H54 (cell line): ENCODE measurements around the gene PRR22.
"Not testable (repeated sequence)": the region's sequence is repeated elsewhere in the genome, so short reads cannot be mapped to it uniquely, and the experiment has no call there.

Source experiments
- DNase-seq: peaks from one replicate; pipeline ENCODE4 v3.0.0; 2011; ENCODE audit warnings: low spot score, mixed read lengths; ENCODE audit not compliant: insufficient read length
- FAIRE-seq: peaks from 3 replicates; lab custom pipeline; 2011; peaks lifted over from hg19 to GRCh38; lab: Jason Lieb, UNC
- POLR2A ChIP-seq: IDR thresholded peaks from 2 replicates; pipeline ENCODE4 v1.6.1; 2011; ENCODE audit warnings: low read depth, mild to moderate bottlenecking, low read length

Gene PRR22

DNA sequence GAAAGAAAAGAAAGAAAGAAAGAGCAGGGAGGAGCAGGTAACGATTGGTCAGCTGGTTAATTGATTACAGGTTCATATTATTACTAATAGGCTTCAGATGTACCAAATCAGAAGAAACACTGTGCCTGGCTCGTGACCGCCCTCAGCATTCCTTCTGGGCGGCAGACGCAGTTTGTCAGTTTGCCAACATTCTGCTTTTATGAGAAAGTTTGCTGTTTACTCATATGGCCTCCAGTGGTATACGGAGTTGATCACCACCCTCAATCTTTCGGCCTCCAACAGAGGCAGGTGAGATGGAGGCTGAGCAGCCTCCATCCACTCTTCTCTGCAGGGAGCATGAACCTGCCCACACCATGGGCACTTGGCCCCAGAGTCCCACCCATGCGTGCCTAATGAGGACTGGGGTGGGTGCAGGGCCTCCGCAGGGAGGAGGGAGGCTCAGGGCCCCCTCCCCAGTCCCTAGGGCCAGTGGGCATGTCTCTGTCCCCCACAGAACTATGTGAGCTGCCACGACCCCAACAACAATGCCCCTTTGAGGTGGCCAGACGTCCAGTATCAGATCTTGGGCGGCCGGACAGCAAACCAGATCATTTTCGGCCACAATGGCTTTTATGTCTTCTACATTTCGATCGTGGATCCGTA lies 8.8 kb downstream of the PRR22 start:
- no peak for DNase-seq
- FAIRE-seq, result no peak
- no peak for TF ChIP-seq POLR2A

DNA sequence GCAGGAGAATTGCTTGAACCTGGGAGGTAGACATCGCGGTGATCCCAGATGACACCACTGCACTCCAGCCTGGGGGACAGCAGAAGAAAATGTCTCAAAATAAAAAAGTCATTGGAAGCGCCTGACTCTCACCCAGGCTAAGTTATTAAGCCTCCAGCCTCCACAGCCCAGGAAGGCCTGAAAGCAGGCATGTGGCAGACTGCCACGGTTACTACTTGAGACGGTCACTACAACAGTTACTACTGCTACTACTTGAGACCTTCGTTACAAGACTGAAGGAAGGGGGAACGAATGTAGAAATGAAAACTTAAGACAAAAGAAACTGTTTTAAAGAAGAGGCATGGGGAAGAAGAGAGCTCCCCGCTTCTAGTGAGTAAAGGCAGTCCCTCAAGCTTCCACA lies 9.6 kb downstream of the PRR22 start:
- FAIRE-seq, result no peak
- TF ChIP-seq POLR2A, result no peak

DNA sequence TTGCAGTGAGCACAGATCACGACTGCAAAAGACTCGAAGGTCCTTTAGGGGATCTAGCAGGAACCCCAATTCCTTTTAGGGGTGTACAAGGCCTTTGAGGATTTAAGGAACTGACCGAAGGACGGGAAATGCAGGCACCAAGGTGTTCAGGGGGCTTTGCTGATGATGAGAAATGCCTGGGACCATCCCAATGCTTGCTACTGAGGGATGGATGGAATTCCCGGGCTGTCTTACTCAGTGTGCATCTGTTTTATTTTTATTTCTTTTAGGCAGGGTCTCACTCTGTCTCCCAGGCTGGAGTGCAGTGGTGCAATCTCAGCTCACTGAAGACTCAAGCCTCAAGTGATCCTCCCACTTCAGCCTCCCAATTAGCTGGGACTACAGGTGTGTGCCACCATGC lies 11.3 kb downstream of the PRR22 start:
- no peak for DNase-seq
- TF ChIP-seq POLR2A, result no peak
- no peak for FAIRE-seq

More for the DNA sequence above, 9.6 kb downstream of the PRR22 start:
- no peak for DNase-seq

GRCh38 chr19:5772416-5772815 lies 12.1 kb downstream of the PRR22 start:
- no peak for DNase-seq
- no peak for FAIRE-seq
- no peak for TF ChIP-seq POLR2A

- DNase-seq, result no peak
- TF ChIP-seq POLR2A, result no peak
- no peak for FAIRE-seq
Measured at GRCh38 chr19:5767949-5768348, 16.6 kb downstream of the PRR22 start.

DNA sequence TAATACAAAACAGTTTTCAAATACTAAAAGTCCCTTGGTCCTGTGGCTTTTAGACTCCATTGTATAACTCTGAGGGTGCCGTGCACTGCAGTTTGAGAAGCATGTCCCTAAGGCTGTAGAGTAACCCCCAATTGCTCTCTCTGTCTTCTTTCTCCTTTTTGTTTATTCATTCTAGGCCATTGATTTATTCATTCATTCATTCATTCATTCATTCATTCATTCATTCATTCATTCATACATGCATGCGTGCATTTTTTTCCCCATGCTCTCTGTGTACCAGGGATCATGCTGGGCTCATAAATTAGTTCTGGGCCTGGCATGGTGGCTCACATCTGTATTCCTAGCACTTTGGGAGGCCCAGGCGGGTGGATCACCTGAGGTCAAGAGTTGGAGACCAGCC lies 19.3 kb downstream of the PRR22 start:
- TF ChIP-seq POLR2A, result no peak
- no peak for DNase-seq
- FAIRE-seq, result no peak

GRCh38 chr19:5762608-5763217 lies 21.8 kb downstream of the PRR22 start:
- no peak for FAIRE-seq
- TF ChIP-seq POLR2A, result no peak
- no peak for DNase-seq

- DNase-seq (no peak), FAIRE-seq (no peak)
- no peak for TF ChIP-seq POLR2A
Measured at GRCh38 chr19:5753743-5754142, 30.8 kb downstream of the PRR22 start.

DNA sequence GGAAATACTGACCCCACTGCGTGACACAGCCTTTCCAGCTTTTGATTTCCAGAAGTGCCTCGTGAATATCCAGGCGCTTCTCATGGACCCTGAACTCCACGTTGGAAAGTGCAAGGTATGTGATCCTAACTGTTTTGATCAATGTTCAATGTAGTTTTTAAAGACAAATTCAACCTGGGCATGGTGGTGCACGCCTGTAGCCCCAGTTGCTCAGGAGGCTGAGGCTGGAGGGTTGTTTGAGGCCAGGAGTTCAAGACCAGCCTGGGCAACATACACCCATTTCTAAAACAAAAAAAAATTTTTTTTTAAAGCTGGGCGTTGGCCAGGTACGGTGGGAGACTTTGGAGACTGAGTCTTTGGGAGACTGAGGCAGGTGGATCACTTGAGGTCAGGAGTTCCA lies 32.8 kb downstream of the PRR22 start:
- no peak for TF ChIP-seq POLR2A
- DNase-seq, result no peak
- no peak for FAIRE-seq

DNA sequence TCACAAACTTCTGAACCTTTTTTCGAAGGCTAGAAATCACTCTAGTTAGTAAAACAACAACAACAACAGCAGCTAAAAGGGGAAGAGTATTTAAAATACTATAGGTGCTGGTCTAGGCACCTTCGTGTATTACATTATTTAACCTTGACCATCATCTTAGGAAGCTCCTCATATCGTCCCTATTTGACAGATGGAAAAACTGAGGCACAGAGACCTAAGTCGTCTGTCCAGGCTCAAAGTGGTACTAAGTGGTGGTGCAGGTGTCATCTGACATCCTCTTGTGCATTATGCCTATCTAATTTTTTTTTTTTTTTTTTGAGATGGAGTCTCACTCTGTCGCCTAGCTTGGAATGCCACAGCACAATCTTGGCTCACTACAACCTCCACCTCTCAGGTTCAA lies 35.0 kb downstream of the PRR22 start:
- DNase-seq (no peak), FAIRE-seq (no peak)
- TF ChIP-seq POLR2A, result no peak

DNA sequence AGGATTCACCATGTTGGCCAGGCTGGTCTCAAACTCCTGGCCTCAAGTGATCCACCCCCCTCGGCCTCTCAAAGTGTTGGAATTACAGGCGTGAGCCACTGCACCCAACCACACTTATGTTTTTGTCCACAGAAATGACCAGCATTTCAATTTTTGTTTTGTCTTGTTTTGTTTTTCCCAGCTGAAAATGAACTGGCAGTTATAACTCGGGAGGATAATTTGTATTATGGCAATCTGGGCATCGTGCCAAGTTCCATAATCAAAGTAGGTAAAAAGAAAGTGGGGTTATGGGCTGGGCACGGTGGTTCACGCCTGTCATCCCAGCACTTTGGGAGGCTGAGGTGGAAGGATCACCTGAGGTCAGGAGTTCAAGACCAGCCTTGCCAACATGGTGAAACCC lies 35.6 kb downstream of the PRR22 start:
- DNase-seq, FAIRE-seq: not testable (repeated sequence)

- DNase-seq, FAIRE-seq: not testable (repeated sequence)
Measured at GRCh38 chr19:5744999-5745398, 39.5 kb downstream of the PRR22 start.

DNA sequence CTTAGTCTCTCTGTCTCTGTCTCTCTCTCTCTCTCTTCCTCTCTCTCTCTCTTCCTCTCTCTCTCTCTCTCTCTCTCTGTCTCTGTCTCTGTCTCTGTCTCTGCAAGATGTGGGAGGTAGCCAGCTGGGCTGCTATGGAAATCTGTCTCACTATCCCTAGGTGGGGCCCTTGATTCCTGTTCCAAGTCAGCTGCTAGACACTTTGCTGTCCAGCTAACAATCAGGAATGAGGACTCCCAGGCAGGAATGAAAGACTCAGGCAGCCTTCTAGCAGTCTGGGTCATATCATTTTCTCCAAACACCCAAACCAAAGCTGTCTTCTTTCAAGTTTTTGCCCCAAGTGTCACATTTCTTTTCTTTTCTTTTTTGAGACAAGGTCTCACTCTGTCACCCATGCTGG lies 40.9 kb downstream of the PRR22 start:
- FAIRE-seq, result no peak
- no peak for TF ChIP-seq POLR2A
- DNase-seq, result no peak

DNA sequence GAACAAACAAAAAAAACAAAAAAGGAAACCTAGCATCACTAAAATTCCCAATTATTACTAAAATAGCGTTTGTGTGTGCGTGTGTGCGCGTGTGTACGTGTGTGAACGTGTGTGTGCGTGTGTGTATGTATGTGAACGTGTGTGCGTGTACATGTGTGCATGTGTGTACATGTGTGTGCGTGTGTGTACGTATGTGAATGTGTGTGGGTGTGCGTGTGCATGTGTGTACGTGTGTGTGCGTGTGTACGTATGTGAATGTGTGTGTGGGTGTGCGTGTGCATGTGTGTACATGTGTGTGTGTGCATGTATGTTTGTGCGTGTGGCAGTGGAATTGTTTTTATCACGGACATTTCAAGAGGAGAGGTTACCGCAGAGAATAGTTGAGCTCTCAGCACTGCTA lies 42.5 kb downstream of the PRR22 start:
- DNase-seq (no peak), FAIRE-seq (no peak)
- no peak for TF ChIP-seq POLR2A

DNA sequence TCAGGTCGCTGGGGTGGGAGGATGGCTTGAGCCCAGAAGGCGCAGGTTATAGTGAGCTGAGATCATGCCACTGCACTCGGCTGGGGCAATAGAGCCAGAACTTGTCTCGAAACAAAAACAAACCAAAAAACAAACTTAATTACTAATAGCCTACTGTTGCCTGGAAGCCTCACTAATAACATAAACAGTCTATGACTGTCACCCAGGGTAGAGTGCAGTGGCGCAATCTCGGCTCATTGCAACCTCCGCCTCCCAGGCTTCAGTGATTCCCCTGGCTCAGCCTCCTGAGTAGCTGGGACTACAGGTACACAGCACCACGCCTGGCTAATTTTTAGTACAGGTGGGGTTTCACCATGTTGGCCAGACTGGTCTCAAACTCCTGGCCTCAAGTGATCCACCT lies 46.1 kb downstream of the PRR22 start:
- FAIRE-seq (no peak), DNase-seq (no peak)
- no peak for TF ChIP-seq POLR2A

GRCh38 chr19:5733172-5733571 lies 51.4 kb downstream of the PRR22 start:
- FAIRE-seq, DNase-seq: not testable (repeated sequence)
